Purkinje cell (primary cell): ENCODE results near the gene FRMPD4. TPM values are rescaled to one million over a fixed set of nuclear protein-coding genes. Genes with fewer than 3 reads are reported as not detected.

Experiments
- polyA plus RNA-seq: library from polyadenylated mRNA; unstranded; fragments of >200 nt; fragmentation: Nextera tagmentation; gene quantifications from 2 replicates; pipeline ENCODE4 v1.2.1, GENCODE V29; 2014

FRMPD4 gene
- 24.9 and 30.2 TPM in 2 replicates for polyA plus RNA-seq

GRCh38 chrX:12138361-12139313, at the start of gene FRMPD4:
TSS of gene FRMPD4 (plus strand) at chrX:12138473. CDS start at chrX:12138972, 499 bp downstream.

